DMS79 treated with DMSO at 0.1 percent for 48 hours (cell line): ENCODE results near the gene LIPG.

ENCODE experiments used
- DNase-seq: peaks from one replicate; lab custom pipeline; 2025; lab: John Stamatoyannopoulos, UW

Gene LIPG

DNA sequence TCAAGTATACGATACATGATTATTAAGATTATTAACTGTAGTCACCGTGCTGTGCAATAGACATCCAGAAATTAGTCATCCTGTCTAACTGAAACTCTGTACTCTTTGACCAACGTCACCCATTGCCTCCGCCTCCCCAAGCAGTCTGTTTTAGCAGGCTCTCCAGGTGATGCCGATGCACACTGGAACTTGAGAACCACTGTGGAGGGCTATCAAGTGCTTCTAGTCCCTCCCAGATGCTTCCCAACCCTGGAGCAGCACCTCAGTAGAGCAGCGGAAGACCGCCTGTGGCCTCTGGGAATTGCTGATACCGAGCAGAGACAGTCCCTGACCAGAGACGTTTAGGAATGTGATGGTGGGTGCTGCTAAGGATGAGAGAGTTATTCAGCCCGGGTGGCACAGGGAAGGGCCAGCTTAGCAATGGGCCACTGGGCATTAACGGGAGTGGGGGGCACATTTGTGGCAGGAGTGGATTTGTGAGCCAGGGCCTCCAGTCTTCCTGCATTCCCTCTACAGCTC, 50.7 kb downstream of the LIPG start:
- DNase-seq: peak; percentile 44

DNA sequence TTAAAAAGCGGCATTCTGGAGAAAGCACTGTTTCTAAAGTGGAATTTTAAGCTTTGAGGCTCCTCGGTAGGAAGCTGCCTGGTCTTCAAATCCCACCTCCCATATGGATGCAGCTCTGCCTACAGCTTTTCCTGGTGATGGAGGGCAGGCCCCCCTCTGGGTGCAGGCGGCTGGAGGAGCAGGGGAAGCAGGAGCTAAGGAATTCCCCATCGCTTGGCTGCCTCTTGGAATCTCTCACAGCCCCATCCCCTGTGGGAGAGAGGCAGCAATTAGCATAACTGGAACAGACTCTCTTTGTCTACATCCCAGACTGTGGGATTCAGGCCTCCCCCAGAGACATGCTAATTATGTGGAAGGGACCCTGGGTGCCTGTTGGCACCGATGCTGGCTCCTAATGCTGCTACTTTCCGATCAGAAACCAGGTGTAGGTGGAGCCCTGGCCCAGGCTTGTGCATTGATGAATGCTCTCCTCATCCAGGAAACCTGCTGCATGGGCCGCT, 51.3 kb downstream of the LIPG start:
- DNase-seq: peak; percentile 63

DNA sequence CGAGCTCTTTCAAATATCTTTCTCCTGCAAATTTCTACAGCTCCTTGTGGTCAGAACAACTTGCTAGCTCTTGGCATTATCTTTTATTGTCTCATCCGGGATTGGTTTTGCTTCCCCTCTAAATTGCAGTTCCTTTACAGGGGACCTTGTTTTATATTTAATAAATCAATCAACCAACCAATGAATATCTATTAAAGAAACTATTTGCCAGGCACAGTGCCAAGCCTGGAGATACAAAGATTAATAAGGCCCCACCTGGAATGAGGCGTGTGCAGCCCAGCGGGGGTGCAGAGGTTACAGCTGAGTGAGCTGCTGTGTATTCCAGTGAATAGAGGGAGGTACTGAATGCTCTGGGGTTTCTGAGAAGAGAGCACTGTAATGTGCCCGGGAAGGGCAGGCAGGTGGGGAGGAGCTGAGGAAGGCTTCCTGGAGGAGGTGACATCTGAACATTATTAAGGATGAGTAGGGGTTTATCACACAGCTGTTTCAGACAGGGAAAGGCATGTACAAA, 51.8 kb downstream of the LIPG start:
- DNase-seq: peak; percentile 63

DNA sequence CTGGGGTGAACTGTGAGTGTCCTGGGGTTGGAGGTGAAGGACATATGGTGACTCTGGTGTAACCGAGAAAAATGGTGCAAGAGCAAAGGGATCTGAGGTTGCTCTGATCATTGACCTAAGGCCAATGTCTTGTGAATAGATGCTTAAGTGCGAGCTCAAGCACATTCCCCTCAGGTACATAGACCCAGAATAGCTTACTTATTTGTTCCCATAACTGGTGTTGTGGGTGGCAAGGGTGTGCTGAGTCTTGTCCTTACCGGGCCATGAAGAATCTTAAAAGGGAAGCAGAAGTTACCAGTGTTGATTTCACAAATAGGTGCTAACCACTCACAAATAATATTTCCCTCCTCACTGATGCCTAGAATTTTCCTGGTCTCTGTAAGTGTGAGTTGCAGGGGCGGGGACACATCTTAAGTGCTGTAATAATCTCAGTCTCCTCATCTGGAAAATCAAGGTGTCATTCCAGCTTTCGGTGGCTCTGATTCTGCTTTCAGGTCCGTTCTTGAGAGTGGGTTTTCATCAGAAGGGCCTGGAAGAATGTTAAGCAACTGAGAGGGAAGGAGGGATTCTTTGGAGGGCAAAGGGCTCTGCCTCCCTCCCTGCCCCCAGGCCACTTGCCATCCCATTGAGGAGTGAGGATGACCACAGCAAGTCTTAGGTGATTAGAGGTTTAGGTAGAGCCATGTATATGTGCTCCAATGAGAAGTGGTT, 54.9 kb downstream of the LIPG start:
- DNase-seq: no peak

DNA sequence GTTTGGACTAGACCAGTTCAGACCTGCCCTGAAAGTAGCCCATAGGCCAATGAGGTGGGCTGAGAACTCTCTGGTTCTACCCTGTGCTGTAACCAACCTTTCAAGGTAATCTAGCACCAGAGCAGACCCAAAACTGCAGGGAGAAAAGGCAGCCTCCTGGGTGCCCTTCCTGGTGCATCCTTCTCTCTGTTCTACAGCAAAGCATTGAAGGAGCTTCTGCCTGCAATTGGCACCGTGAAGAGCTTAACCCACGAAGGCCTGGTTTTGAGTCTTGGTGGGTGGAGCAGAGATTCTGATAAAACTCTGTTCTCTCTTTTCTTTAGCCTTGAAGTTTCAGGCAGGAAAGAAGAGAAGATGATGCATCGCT, 55.5 kb downstream of the LIPG start:
- DNase-seq: no peak

DNA sequence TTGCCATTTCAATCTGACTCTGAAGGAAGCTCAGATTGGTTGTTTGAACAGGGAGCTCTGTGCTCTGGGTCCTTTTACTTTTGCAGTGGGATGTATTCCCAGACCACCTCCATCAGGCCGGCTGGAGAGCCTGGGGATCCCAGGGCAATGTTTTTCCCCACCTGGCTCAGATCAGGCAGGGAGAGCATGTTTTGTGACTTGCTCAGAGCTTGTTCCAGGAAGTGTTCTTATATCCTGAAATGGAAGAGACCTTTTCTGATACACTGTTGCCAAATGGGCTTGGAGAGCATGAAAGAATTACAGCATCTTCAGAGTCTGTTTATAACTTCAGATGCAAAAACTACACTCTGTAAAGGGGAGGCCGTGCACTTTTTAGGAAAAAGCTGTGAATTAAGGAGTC, 56.0 kb downstream of the LIPG start:
- DNase-seq: no peak

DNA sequence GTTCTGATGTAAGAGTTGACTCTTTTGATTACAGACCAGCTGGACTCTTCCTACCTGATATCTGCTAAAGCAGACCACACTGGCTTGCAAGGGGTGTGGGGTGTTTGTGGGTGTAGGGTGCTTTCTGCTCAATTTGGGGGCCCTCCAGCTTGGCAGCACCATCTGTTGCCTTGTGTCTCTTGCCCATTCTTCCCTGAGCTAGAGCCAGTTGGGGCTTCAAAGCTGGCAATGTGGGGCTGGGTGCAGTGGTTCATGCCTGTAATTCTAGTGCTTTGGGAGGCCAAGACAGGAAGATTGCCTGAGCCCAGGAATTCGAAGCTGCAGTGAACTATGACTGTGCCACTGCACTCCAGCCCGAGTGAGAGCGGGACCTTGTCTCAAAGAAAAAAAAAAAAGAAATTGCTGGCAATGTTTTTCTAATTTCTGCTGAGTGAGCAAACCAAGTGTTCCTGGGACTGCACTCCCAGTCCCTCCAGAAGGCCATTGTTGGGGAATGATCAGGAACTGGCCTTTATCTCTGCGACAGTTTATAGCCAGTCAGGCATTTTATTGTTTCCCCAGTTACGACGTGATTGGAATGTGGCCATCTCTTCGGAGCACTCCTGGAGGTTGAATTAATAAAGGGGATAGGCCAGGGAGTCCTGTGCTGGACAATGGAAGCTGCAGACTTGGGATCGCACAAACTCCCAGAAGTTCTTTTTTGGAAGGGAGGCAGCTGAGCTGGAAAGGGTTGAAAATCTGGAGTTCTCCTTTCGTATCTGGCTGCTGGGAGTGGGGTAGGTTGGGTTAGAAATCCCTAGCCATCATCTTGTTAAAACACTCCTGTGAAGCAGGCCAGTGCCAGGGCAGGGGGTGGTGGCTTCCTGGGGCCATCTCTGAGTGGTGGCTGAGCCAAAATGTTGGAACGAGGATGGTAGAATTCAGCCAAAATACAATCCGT, 57.2 kb downstream of the LIPG start:
- no peak for DNase-seq

DNA sequence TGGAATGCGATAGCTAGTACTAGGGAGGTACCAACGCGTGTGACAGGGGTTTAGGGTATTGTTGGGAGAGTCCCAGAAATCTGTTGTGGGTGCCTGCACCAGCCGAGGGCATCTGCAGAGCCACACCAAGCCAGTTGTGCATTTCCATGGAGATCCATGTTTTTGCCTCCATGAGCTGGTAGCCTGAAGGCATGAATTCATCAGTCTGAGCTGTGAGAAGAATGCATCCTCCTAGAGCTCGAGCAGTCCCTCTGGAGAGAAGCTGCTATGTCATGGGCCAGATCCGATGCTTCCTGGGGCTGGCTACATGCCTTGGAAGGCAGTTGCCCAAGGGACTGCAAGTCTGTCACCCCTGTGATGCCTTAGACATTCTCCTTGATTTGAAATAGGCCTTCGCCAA, 57.9 kb downstream of the LIPG start:
- DNase-seq: no peak

DNA sequence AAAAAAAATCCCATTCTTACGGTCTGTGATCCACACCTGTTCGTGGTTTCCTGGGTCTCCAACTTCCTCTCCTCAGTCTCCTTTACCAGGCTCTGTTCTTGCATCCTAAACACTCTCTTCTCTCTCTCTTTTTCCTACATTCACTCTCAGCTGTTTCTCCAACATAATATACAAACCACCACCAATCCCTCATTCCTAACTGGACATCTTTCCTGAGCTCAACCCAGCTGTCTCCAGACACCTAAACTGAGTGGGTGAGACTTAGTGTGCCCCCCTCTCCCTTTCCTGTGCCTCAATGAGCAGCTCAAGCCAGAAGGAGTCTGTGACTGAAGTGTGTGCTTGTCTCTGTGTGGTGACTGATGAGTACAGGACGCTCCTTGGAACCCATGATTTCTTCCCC, 59.4 kb downstream of the LIPG start:
- no peak for DNase-seq

DNA sequence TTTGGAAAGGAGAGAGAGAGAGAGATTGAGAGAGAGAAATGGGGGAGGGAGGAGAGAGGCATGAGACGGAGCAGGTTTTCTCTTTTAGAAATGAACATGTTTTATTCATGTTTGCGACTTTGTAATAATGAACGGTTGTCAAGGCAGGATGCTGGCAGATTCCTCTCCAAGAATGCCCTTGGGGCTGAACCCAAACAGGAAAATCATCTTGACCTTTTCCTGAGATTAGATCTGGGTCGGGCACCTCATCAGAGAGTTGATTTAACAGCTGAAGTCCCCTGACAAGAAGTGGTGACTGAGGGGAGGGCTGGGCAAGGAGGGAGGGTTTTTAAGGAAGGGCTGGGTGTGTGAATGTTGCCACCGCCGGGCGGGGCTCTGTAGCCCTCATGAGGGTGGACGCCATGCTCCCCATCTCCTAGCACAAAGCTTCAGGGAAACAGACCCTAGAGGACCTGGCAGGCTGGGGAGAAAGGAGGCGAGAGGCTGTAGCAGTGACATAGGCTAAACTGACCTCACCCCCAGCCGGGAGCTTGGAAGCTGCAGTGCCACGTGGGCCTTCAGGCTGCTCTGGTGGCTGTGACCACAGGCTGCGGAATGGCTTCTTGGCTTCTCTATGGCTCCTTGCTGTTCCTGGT, 60.0 kb downstream of the LIPG start:
- no peak for DNase-seq

DNA sequence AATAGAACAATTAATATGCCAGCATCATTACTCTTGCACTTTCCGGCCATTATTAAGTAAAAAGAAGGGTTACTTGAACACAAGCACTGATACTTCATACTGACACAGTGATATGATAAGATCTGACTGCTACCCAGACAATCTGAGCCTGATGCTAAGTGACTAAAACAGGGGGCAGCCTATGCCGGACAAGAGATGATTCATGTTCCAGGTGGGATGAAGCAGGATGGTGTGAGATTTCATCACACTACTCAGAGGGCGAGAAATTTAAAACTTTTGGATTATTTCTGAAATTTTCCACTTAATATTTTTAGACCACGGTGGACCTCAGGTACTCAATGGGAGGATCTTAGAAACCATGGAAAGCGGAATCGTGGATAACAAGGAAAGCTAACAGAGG, 61.7 kb downstream of the LIPG start:
- no peak for DNase-seq

DNA sequence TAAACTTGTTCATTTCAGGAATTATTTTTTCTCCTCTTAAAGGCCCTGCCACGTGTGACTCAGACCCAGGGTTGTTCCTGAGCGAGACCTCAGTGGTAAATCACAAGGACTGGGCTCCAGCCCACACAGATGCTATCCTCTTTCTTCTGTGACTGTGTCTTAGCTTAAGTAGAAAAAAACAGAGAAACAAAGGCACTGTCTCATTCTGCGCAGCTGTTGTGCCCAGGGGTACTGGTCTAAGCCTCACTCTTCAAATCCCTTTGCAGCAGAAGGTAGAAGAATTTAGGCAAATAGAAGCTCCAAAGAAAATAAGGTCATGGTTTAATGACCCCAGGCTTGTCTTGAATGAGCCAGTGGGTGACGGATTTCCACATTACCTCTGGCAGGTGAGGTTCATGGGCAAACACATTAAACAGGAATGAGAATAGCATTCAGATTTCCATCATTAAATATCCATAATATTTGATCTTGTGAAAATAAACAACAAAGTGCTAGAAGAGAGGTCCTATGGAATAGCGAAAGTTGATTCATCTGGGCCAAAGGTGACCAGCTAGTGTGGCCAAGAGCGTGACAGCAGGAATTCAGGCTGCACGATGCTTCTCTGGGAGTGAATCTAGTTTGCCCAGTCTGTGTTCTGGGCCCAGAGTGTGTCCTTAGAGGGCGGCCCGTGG, 63.3 kb downstream of the LIPG start:
- no peak for DNase-seq

DNA sequence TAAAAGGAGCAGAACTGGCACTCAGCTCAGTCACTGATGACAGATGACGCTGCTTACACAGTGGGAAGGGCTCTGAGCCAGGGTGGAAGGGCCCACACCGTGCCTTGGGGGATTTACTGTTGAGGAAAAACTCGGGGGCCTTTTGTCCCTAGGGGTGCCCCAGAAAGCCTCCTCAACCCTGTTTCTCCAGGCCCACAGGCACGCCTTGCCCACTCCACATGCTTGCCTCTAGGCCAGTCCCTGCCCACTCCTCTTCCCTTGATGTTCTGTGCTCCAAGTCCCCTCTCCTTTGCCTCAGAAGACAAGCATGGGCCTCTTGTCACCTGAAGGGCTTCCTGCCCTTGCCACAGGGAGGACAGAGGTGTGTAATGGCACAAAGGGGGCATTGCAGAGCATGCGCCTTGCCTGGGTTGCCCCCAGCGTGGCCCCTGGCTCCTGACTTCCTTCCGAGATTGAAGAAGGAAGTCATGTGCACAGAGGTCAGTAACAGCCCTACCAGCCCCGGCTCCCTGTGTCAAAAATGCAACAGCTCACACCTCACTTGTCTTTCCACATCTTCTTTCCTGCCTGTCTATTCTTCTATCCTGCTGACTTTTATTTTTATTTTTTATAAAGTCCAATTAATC, 65.1 kb downstream of the LIPG start:
- no peak for DNase-seq

DNA sequence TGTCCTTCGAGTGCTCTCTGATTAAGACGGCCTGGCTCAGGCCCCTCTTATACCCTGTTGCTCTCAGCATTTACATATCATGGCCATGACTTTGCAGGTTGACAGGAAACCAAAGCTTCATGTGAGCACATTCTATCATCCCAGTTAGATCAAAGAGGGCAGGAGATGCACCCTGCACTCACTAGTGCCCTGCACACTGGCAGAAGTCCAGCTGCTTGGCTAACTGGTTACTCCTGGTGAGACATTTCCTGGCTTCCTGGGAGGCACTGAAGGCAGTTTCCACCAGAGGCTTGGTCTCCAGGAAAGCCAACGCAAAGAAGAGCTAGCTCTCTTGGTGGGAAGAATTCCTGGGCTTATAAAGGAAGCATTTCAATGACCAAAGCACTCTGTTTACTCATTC, 66.3 kb downstream of the LIPG start:
- no peak for DNase-seq

DNA sequence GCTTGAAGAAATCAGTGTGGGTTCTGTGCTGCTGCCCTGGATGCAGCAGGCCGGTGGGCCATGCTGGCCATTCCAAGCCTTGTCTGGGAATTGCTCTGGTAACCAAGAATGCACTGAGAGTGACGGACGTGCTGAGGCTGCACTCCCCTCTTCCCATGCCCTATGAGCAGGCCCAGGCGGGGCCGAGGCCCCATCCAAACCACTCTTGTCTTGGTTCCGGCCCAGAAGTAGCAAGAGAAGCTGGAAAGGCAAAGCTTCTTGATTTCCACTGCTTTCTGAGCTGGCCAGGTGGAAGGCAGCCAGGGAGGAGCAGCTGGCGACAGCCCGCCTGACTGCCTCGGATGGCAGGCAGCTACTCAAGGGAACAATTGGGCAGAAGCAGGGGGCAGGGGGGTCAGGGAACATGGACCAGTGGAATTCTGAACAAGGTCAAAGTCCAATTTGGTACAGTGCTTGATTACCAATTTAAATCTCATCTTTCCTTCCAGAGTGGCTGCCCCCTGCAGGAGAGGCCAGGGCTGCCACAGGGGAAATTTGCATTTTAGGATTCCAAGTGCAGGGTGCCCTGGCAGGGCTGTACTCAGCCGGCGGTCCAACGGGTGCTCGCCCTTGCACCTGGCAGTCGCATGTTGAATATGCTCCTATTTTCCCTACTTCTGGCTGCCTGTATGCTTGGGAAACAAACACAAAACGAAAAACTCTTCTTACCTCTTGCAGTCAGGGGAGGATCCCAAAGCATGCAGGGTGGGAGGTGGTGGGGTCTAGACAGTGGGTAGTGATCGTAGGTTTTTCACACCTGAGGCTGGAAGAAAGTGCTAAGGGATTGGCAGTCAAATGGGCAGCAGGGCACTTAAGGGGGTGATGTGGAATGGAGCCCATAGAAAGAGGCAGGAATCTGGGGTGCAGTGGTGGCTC, 67.3 kb downstream of the LIPG start:
- DNase-seq: peak; percentile 51

DNA sequence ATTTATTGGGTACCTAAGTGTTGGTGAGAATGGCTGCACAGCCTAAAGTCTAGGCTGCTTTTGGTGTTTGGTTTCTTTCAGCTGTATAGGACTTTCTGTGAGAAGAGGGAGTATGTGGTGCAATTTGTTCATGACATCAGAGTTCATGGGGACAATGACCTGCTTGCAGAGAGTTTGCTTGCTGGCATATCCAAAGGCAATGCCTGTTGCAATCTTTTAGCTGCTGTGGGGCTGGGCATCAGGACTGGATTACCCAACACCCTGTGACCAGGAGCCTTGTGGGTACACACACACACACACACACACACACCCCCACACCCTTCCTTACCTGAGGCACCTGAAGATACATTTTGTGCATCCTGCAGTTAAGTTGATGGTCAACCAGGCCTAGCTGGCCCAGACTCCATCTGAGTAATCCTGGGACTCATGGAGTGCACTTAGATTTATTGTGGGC, 68.4 kb downstream of the LIPG start:
- DNase-seq: no peak

DNA sequence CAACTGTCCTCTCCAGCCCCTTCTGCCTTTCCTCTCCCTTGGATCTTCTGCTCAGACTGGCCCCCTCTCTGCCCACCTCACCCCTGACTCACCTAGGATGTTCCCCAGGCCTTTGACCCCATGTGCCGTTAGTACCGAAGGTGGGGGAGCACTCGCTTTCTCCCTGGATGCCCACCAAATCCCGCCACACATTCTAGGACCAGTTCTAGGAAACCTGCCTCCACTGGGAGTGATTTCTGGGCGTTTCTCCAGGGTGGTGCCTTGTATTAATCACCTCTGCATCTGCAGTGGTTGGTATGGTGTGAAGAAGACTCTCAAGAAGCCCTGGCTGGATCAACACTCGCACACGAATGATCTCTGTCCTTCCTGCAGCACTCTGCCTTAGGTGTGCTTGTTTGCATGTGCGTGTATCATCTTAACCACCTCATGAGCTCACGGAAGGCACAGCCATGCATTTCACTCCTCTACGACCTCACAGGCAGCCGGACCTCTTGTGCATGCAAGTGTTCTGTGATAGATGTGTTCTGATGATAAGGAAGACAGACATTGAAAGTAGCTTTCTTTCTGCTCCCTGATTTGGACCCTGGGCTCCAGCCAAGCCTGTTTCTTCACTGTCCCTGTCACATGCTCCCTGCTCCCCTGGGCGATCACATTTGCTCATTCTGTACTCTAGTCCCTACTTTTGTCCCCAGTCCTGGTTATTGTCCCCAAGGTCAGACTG, 69.4 kb downstream of the LIPG start:
- peak; percentile 24 for DNase-seq

DNA sequence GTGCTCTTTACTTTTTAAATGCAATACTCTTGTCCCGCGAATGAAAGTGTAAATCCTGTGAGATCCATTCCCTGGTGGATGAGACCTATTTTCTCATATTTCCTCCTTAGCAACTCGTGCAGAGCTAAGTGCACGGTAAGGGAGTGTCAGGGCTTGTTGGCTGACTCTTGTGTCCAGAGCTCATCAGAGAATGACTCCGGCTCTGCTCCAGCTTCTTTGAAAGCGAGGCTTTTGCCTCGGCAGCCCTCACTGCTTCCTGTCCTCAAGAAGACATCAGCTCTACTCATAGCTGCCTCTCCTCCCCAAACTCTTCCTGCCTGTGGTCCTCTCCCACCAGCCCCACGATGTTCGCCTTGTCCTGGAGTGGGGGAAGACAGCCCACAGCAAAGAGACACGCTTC, 70.7 kb downstream of the LIPG start:
- peak; percentile 88 for DNase-seq

DNA sequence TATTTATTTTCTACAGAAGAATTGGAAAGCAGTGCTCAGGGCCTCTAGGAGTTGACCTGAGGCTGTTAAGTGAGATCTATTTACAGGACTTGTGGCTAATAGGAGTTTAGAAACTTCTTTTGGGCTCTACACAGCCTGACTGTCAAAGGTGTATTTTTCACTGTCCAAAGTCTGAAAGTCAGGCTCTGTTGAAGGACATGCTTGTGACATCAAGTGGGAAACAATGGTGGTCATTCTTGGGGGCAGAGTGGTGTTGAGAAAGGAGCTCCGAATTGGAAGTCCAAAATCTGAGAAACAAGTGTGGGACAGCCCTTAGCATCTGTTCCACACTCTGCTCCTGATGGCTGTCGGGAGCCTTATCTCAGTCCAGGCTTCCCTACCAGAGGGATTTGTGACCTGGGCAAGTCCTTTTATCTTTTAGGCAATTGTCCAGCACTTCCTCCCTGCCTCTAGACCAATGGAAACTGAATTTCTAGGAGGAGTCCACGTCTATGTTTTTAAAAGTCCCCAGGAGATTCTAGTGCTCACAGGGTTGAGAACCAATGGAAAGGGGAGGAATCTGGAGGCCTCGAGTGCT, 76.4 kb downstream of the LIPG start:
- DNase-seq: no peak
